Smooth muscle cell (in vitro differentiated cells): ENCODE results near the gene ZSCAN29. TPM values are rescaled to one million over a fixed set of nuclear protein-coding genes. Genes with fewer than 3 reads are reported as not detected.

ENCODE experiments used
- DNase-seq: peaks from one replicate; lab custom pipeline; 2025; ENCODE audit not compliant: unreplicated experiment; lab: John Stamatoyannopoulos, UW
- H2AFZ ChIP-seq: fragments of 200-600 bp; sonication (generic); 2 replicates; pipeline ENCODE4 v1.6.0; 2016; ENCODE audit warnings: antibody characterized with exemption, low read depth, mild to moderate bottlenecking
- H3F3A ChIP-seq: fragments of 200-600 bp; sonication (generic); 2 replicates; pipeline ENCODE4 v1.6.0; 2017; ENCODE audit warnings: antibody characterized with exemption, low read depth
- H3K27ac ChIP-seq: fragments of 200-600 bp; sonication (generic); 2 replicates; pipeline ENCODE4 v1.5.1; 2016; ENCODE audit warnings: low read depth, mild to moderate bottlenecking
- H3K27me3 ChIP-seq: fragments of 200-600 bp; sonication (generic); 2 replicates; pipeline ENCODE4 v1.6.1; 2016; ENCODE audit warnings: low read depth, mild to moderate bottlenecking
- H3K36me3 ChIP-seq: fragments of 200-600 bp; sonication (generic); 2 replicates; pipeline ENCODE4 v1.5.1; 2016; ENCODE audit warnings: low read depth
- H3K4me1 ChIP-seq: fragments of 200-600 bp; sonication (generic); 2 replicates; pipeline ENCODE4 v1.5.1; 2016; ENCODE audit warnings: low read depth
- H3K4me2 ChIP-seq: fragments of 200-600 bp; sonication (generic); 2 replicates; pipeline ENCODE4 v1.6.0; 2016; ENCODE audit warnings: mild to moderate bottlenecking
- H3K4me3 ChIP-seq: fragments of 200-600 bp; sonication (generic); 2 replicates; pipeline ENCODE4 v1.5.1; 2016; ENCODE audit warnings: mild to moderate bottlenecking
- H3K79me2 ChIP-seq: fragments of 200-600 bp; sonication (generic); 2 replicates; pipeline ENCODE4 v1.6.0; 2016; ENCODE audit warnings: low read depth, mild to moderate bottlenecking
- H3K9ac ChIP-seq: fragments of 200-600 bp; sonication (generic); 2 replicates; pipeline ENCODE4 v1.6.0; 2016; ENCODE audit warnings: low read depth
- H3K9me3 ChIP-seq: fragments of 200-600 bp; sonication (generic); replicated peaks from 2 replicates; pipeline ENCODE4 v1.5.1; 2016; ENCODE audit warnings: low read depth
- H4K20me1 ChIP-seq: fragments of 200-600 bp; sonication (generic); 2 replicates; pipeline ENCODE4 v1.6.0; 2016; ENCODE audit warnings: low read depth
- CTCF ChIP-seq: fragments of 200-600 bp; sonication (generic); IDR thresholded peaks from 2 replicates; pipeline ENCODE4 v1.5.1; 2017; ENCODE audit warnings: borderline replicate concordance, mild to moderate bottlenecking, antibody characterized with exemption; ENCODE audit not compliant: insufficient read depth, poor library complexity, severe bottlenecking
- WGBS: methylation state at CpG from one replicate; pipeline ENCODE4 v1.1.7; 2016; ENCODE audit warnings: low lambda C conversion rate; 5-methylcytosine and 5-hydroxymethylcytosine counted together
- polyA plus RNA-seq: library from polyadenylated mRNA; unstranded; fragments of >200 nt; fragmentation: Nextera tagmentation; extraction: Ambion mirVana; gene quantifications from 2 replicates; pipeline ENCODE4 v1.2.1, GENCODE V29; 2016
- total RNA-seq: library from RNA; depleted of rRNA; stranded (reverse); fragments of >200 nt; gene quantifications from 2 replicates; pipeline ENCODE4 v1.2.3, GENCODE V29; 2014

The ZSCAN29 gene
- total and polyA plus RNA-seq, 2 experiments from 2014 or later = 6.3 to 20.9 TPM

DNA sequence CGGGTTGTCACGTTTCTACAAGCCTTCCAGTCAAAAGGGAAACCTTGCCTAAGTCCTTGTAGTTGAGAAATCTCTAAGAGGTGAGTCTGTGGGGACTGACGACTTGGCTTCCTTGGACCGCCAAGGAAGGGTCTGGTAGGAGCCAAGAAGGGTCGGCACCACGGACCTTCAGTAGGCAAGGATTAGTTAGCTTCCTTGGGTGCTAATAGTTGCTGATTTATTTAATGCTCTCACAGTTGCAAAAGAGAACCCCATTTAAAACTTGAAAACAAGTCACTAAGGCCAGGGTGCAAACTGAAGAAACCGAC, 40.1 kb downstream of the ZSCAN29 start:
- Histone ChIP-seq H3K79me2 (peaks cover 13% of the 10 kb centered on the region), H3K36me3 (no peaks in the 10 kb centered on the region), H3K4me1 (peaks cover 17% of the 10 kb centered on the region), H3F3A (no peaks in the 10 kb centered on the region), H3K27me3 (no peaks in the 10 kb centered on the region), H3K4me3 (peak overlapping the region; percentile 54), H3K9ac (peak overlapping the region; percentile 72), H3K4me2 (peak overlapping the region; percentile 90), H2AFZ (peak overlapping the region; percentile 84), H3K27ac (peak overlapping the region; percentile 87), H4K20me1 (peaks cover 9% of the 10 kb centered on the region), H3K9me3 (no peaks in the 10 kb centered on the region)
- TF ChIP-seq CTCF = no peak
- DNase-seq = no peak
- WGBS = 10% methylated on average over 7 of the region's 7 CpGs

DNA sequence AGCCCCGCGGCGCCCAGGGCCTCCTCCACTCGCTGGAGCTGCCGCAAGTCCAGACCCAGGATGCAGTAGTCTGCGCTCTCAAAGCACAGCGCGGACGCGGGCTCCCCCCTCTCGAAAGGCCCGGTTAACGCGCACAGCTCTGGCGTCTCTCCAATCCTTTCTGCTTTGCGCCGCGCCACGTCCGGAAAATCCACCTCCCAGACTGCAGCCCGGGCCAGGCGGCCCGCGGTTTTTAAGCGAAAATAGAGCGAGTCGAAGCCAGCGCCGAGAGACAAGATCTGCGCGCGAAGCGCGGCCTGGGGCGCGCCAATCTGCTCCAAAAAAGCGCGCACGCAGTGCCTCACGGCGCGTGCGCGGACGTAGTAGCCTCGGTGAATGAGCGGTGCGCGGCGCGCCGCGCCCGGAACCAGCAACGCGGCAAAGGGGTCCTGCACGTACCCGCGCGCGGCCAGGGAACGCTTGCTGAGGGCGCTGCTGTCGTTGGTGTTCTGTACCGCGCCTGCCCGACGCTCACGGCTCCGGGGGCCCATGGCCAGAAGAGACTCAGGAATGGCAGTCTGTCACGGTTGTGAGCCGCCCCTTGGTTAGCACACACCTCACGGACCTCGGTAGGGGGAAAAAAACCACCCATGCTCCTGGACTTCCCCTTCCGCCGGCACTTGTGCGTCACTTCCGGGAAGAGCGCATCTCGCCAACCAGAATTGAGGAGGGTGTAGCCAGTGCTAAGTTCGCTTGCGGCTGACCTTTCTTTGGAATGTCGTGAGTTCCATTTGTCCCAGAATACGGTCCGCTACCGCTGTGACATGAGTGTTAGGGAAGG, 40.7 kb downstream of the ZSCAN29 start, which contains the start of gene LCMT2:
Gene LCMT2, minus strand, starts transcription at position 614 of the 820 bp plus-strand sequence. Its CDS starts 84 bp downstream, at position 530.
- H3K36me3 ChIP-seq = no peaks in the 10 kb centered on the region
- H3K4me2 ChIP-seq = peak within 1 kb of the TSS; percentile 90
- peaks cover 13% of the 10 kb centered on the region for H3K79me2 ChIP-seq
- peak within 1 kb of the TSS; percentile 72 for H3K9ac ChIP-seq
- H3K4me1 ChIP-seq = peaks cover 17% of the 10 kb centered on the region
- H4K20me1 ChIP-seq = peaks cover 9% of the 10 kb centered on the region
- peak; percentile 81 for DNase-seq
- H3K9me3 ChIP-seq = no peaks in the 10 kb centered on the region
- peak within 1 kb of the TSS; percentile 84 for H2AFZ ChIP-seq
- no peaks in the 10 kb centered on the region for H3F3A ChIP-seq
- H3K27ac ChIP-seq = peak within 1 kb of the TSS; percentile 87
- 1% methylated on average over 86 of the region's 86 CpGs for WGBS
- TF ChIP-seq CTCF = no peak
- H3K4me3 ChIP-seq = peak within 1 kb of the TSS; percentile 54
- H3K27me3 ChIP-seq = no peaks in the 10 kb centered on the region

DNA sequence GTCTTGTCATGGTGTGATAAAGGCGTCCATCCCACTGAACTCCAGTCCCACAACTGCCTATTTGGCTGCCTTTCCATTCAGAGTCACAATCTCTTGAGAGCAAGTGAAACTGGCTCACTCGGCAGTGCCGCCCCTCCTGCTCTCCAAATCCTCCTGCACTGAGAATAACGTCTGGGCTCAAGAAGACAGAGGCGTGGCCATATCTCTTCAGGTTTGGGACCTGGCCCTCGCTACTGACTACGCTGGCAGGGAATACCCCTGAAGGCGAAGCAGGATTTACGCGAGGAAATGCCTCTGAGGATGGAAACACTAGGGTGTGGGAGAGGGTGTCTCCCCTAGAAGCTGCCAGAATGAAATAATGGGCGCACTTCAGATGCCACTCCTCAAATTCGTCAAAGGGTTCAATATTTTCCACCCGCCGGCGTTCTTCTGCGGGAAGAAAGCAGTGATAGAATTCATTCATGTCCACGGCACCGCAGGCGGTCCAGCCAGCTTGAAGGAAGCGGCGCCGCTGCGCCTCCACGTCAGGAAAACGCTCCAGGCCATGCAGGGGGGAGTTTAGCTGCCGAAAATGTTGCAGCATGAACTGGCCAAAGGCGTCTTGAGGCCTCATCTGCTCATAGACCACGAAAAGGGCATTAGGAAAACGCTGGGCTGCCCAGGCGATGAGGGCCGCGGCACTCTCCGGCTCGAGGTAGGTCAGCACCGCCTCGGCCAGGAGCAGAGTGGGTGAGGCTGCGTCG, 41.5 kb downstream of the ZSCAN29 start:
- no peaks in the 10 kb centered on the region for H3K9me3 ChIP-seq
- peak overlapping the region; percentile 72 for H3K9ac ChIP-seq
- no peaks in the 10 kb centered on the region for H3K27me3 ChIP-seq
- no peaks in the 10 kb centered on the region for H3F3A ChIP-seq
- peaks cover 17% of the 10 kb centered on the region for H3K4me1 ChIP-seq
- H3K79me2 ChIP-seq = peaks cover 13% of the 10 kb centered on the region
- no peak for TF ChIP-seq CTCF
- DNase-seq = no peak
- peak overlapping the region; percentile 90 for H3K4me2 ChIP-seq
- WGBS = 19% methylated on average over 38 of the region's 38 CpGs
- peaks cover 9% of the 10 kb centered on the region for H4K20me1 ChIP-seq
- H3K27ac ChIP-seq = peak overlapping the region; percentile 87
- H2AFZ ChIP-seq = peak overlapping the region; percentile 84
- H3K4me3 ChIP-seq = peak overlapping the region; percentile 54
- no peaks in the 10 kb centered on the region for H3K36me3 ChIP-seq
